Neural crest cell (in vitro differentiated cells): ENCODE measurements around the gene KLHL2. TPM values are rescaled to one million over a fixed set of nuclear protein-coding genes. Genes with fewer than 3 reads are reported as not detected.
"Not testable (repeated sequence)": the region's sequence is repeated elsewhere in the genome, so short reads cannot be mapped to it uniquely, and the experiment has no call there.

Source experiments
- DNase-seq: peaks from one replicate; pipeline ENCODE4 v3.0.0; 2021; ENCODE audit warnings: low read depth, mixed read lengths, low spot score
- H3K27ac Mint-ChIP-seq: one replicate; pipeline ENCODE4 v1.8.0; 2021; ENCODE audit warnings: mild to moderate bottlenecking, mixed read lengths; ENCODE audit not compliant: unreplicated experiment
- H3K27me3 Mint-ChIP-seq: 2 replicates; pipeline ENCODE4 v1.8.0; 2021; ENCODE audit warnings: low read depth, mild to moderate bottlenecking, mixed read lengths
- H3K36me3 Mint-ChIP-seq: 2 replicates; pipeline ENCODE4 v1.8.0; 2021; ENCODE audit warnings: low read depth, mild to moderate bottlenecking, mixed read lengths
- H3K4me1 Mint-ChIP-seq: 2 replicates; pipeline ENCODE4 v1.8.0; 2021; ENCODE audit warnings: mixed read lengths
- H3K4me3 Mint-ChIP-seq: one replicate; pipeline ENCODE4 v1.8.0; 2021; ENCODE audit warnings: mild to moderate bottlenecking, mixed read lengths
- H3K9me3 Mint-ChIP-seq: 2 replicates; pipeline ENCODE4 v1.8.0; 2021; ENCODE audit warnings: mixed read lengths
- total RNA-seq: library from RNA; stranded (reverse); gene quantifications from 2 replicates; pipeline ENCODE4 v1.2.1, GENCODE V29; 2021
- TF ChIP-seq, protein P1 (sequence below): fragments of 200-600 bp; sonication (generic); conservative IDR thresholded peaks from 2 replicates; pipeline ENCODE4 v1.5.0; 2021; ENCODE audit warnings: antibody characterized with exemption, mild to moderate bottlenecking

KLHL2 gene
- total RNA-seq, 1 donor from 2014 or later: 17.4 TPM

DNA sequence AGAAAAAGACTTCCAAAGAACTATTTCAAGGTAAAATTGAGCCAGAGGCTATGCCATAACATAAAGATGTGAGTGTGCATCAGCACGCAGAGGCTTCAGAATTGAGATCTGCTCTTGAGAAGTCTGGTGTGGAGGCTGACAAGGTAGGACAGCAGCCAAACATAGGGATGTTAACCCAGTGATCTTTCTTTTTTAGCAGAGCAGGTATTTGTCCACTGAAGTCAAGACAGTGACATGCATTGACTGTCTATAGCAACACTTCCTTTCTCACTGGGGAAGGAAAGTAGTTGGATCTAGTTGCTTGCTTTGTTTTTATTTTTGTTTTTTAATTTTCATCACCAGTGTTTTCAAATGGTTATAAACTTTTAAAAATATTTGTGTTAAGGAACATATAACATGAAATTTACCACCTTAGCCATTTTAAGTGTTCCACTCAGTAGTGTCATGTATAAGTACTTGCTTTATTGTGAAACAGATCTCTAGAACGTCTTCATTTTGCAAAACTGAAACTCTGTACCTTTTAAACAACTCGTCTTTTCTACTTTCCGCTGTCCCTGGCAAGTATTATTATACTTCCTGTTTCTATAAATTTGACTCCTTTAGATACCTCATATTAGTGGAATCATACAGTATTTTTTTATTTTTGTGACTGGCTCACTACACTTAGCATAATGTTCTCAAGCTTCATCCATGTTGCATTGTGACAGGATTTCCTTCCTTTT, 79.4 kb downstream of the KLHL2 start:
- DNase-seq, H3K9me3 Mint-ChIP-seq, H3K27me3 Mint-ChIP-seq, H3K4me3 Mint-ChIP-seq, H3K27ac Mint-ChIP-seq, H3K4me1 Mint-ChIP-seq: not testable (repeated sequence)
- peaks cover 30% of the 10 kb centered on the region for H3K36me3 Mint-ChIP-seq

DNA sequence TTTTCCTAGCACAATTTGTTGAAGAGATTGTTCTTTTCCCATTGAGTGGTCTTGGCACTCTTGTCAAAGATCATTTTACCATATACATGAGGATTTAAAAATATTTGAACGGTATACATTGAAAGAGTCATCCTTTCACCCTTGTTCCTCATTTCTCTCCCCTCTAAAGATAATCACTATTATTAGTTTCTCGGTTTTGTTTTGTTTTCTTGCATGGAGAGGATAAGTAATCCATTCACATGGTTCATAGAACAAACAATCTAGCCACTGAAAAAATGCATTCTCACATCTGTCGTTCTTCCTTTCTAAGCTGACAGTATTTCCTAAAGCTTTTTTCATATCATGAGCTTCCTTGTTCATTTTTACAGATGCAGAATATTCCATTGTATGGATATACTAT, 80.9 kb downstream of the KLHL2 start:
- no peaks in the 10 kb centered on the region for H3K27me3 Mint-ChIP-seq
- DNase-seq: no peak
- peaks cover 5% of the 10 kb centered on the region for H3K4me1 Mint-ChIP-seq
- H3K27ac Mint-ChIP-seq: no peak overlapping the region
- peaks cover 6% of the 10 kb centered on the region for H3K9me3 Mint-ChIP-seq
- TF ChIP-seq, protein P1, sequence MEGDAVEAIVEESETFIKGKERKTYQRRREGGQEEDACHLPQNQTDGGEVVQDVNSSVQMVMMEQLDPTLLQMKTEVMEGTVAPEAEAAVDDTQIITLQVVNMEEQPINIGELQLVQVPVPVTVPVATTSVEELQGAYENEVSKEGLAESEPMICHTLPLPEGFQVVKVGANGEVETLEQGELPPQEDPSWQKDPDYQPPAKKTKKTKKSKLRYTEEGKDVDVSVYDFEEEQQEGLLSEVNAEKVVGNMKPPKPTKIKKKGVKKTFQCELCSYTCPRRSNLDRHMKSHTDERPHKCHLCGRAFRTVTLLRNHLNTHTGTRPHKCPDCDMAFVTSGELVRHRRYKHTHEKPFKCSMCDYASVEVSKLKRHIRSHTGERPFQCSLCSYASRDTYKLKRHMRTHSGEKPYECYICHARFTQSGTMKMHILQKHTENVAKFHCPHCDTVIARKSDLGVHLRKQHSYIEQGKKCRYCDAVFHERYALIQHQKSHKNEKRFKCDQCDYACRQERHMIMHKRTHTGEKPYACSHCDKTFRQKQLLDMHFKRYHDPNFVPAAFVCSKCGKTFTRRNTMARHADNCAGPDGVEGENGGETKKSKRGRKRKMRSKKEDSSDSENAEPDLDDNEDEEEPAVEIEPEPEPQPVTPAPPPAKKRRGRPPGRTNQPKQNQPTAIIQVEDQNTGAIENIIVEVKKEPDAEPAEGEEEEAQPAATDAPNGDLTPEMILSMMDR: no peak
- H3K36me3 Mint-ChIP-seq: peaks cover 17% of the 10 kb centered on the region
- H3K4me3 Mint-ChIP-seq: no peak overlapping the region

DNA sequence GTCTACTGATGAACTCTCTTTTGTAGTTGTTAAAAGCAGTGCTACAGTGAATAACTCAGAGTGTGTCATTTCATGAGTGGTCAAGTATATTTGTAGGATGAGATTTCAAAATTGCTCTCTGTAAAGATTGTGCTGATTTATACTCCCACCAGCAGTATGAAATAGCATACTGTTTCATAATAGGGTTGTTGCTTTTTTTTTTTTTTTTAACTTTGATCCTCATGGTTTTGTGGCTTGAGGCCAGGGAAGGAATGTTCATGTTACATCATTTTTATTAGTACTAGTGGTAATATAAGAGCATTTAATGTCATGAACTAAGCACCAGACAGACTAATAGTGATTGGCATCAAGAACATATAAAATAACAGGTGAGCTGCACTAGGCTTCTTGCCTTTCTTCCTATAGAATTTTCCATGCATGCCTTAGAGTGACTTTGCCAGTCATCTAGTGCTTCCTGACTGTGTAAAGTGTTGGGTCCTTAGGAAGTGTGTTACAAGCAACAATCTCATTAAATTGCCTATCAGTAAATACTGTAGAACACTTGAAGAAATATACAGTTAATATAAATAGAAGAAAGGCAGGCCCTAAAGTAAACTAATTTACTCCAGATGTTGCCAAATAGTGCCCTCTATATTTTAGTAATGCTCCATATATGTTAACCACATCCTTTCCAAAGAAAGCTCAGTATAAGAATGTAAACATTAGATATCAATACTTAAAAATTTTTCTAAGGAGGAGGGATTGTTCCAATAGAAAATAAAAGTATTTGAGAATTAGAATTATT, 81.5 kb downstream of the KLHL2 start:
- Mint-ChIP-seq H3K27ac (no peak overlapping the region), H3K9me3 (peaks cover 6% of the 10 kb centered on the region), H3K4me1 (peaks cover 5% of the 10 kb centered on the region), H3K4me3 (no peak overlapping the region), H3K27me3 (no peaks in the 10 kb centered on the region), H3K36me3 (peaks cover 17% of the 10 kb centered on the region)
- no peak for DNase-seq
- TF ChIP-seq, protein P1: no peak

DNA sequence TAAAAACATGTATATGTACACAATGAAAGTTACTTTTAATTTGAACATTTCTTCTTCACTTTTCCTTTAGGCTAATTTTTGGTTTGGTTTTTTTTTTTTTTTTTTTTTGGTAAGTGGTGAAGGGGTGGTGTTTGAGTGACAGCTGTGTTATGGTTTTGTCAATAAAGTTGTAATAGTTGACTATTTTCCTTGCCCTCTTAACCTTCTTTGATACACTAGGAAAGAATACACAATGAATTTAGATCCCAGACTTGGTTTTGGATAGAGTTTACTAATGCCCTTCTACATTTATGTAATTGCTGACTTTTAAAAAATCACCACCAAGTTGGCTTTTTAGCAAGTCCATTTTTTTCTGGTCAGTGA, 82.0 kb downstream of the KLHL2 start:
- peaks cover 6% of the 10 kb centered on the region for H3K4me1 Mint-ChIP-seq
- H3K27me3 Mint-ChIP-seq: no peaks in the 10 kb centered on the region
- no peak for DNase-seq
- H3K9me3 Mint-ChIP-seq: peaks cover 4% of the 10 kb centered on the region
- no peak overlapping the region for H3K27ac Mint-ChIP-seq
- H3K4me3 Mint-ChIP-seq: no peak overlapping the region
- TF ChIP-seq, protein P1: no peak
- peaks cover 13% of the 10 kb centered on the region for H3K36me3 Mint-ChIP-seq

DNA sequence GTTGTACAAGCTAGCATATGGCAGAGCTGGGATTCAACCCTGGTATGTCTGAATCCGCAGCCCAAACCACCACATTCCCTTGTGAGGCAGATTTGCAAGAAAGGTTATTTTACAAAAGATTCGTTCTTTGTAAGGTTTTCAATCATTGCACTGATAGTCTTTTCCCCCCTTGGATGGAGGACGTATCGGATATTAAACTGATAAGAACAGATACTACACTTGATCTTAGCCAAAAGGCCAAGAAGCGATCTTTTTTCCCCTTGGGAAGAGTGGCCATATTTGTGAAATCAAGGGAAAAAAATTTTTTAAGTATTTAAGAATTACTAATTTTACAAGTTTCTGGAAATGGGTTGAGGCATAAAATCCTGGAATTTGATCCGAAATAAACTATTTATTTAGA, 85.7 kb downstream of the KLHL2 start:
- Mint-ChIP-seq H3K27me3 (no peaks in the 10 kb centered on the region), H3K36me3 (peaks cover 8% of the 10 kb centered on the region), H3K27ac (no peak overlapping the region), H3K4me1 (peaks cover 15% of the 10 kb centered on the region), H3K9me3 (no peaks in the 10 kb centered on the region), H3K4me3 (no peak overlapping the region)
- DNase-seq: no peak
- TF ChIP-seq, protein P1: no peak
